Prostate gland (tissue), 2 donors: ENCODE measurements around the gene LRBA. TPM values are rescaled to one million over a fixed set of nuclear protein-coding genes. Genes with fewer than 3 reads are reported as not detected.

Experiments
- DNase-seq: peaks from one replicate; pipeline ENCODE4 v3.0.0-alpha.2; 2019; ENCODE audit warnings: low spot score
- H3K27ac ChIP-seq, 2 donors: fragments of 200-600 bp; sonication (generic); 2 replicates each; pipeline ENCODE4 v1.5.1; 2017 to 2019
- H3K27me3 ChIP-seq: fragments of 200-600 bp; sonication (generic); replicated peaks from 2 replicates; pipeline ENCODE4 v1.5.1; 2019; ENCODE audit not compliant: insufficient read depth
- H3K36me3 ChIP-seq, 2 donors: fragments of 200-600 bp; sonication (generic); 1 replicate in 1 of 2; 2 replicates in 1 of 2; pipeline versions ENCODE4 v1.5.1 to v1.8.1; 2017 to 2019
- H3K4me1 ChIP-seq: fragments of 200-600 bp; sonication (generic); replicated peaks from 2 replicates; pipeline ENCODE4 v1.5.1; 2019
- H3K4me3 ChIP-seq, 2 donors: fragments of 200-600 bp; sonication (generic); 2 replicates each; pipeline ENCODE4 v1.5.1; 2017 to 2019
- H3K9me3 ChIP-seq: fragments of 200-600 bp; sonication (generic); 2 replicates; pipeline ENCODE4 v1.5.1; 2017
- CTCF ChIP-seq, 4 experiments: fragments of 200-600 bp in 2 of 4; fragments of 450-650 bp in 2 of 4; sonication (generic) in 2 of 4; IDR thresholded peaks; 1 replicate in 3 of 4; 2 replicates in 1 of 4; pipeline ENCODE4 v1.5.1; 2016 to 2019; ENCODE audit warnings: antibody characterized with exemption in 4 of 4, mild to moderate bottlenecking in 2 of 4, moderate library complexity in 2 of 4
- POLR2A ChIP-seq: fragments of 450-650 bp; IDR thresholded peaks from one replicate; pipeline ENCODE4 v1.6.1; 2016; ENCODE audit warnings: antibody characterized with exemption, mild to moderate bottlenecking
- POLR2AphosphoS5 ChIP-seq: sonication (generic); formaldehyde crosslinking; IDR thresholded peaks from one replicate; pipeline ENCODE4 v1.6.1; 2017; ENCODE audit warnings: antibody characterized with exemption
- WGBS: methylation state at CpG from one replicate; pipeline ENCODE4 v1.1.5; 2018; 5-methylcytosine and 5-hydroxymethylcytosine counted together
- intact Hi-C: fragments of 100-400 bp; cut with DNase I; formaldehyde crosslinking; loops from one replicate; pipeline ENCODE4 v1.14.2; 2022
- total RNA-seq, 2 donors: library from RNA; depleted of rRNA; stranded (reverse); fragments of >200 nt; gene quantifications; one replicate each; pipeline ENCODE4 v1.1.0, GENCODE V29; 2016

The LRBA gene
- total RNA-seq, 2 donors from 2014 or later = 69.8 to 79.8 TPM

DNA sequence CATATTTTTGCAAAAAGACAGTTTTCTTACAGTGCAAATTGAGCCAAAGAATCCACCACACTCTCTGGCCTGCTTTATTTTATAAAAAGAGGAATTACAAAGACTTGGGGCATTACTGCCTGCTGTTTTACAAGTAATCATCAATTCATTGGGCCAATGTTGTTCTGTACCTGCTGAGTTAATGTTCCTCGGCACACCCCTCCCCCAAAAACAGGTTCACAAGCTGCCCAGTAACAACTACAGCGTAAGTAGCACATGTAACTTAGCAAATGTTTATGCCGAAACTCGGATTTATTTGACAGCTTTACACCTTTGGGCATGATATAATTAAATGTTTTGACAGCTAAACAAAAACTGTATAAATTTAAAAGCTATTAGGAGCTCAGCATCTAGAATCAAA, 647.8 kb downstream of the LRBA start:
- Histone ChIP-seq H3K27me3 (no peaks in the 10 kb centered on the region), H3K4me3 (no peak overlapping the region), H3K9me3 (no peaks in the 10 kb centered on the region), H3K36me3 (no peaks in the 10 kb centered on the region), H3K27ac (no peak overlapping the region), H3K4me1 (no peaks in the 10 kb centered on the region)
- no peak for TF ChIP-seq CTCF (IDR thresholded peaks at IDR 0.05)
- TF ChIP-seq POLR2AphosphoS5 = no peak
- no peak for TF ChIP-seq POLR2A
- no peak for DNase-seq
- intact Hi-C loops = no loop called here
- WGBS = 64% methylated on average over 4 of the region's 4 CpGs

GRCh38 chr4:150366487-150366999, 648.5 kb downstream of the LRBA start:
- no peak for DNase-seq
- intact Hi-C loops = no loop called here
- no peaks in the 10 kb centered on the region for H3K9me3 ChIP-seq
- H3K4me3 ChIP-seq = no peak overlapping the region
- H3K4me1 ChIP-seq = no peaks in the 10 kb centered on the region
- no peaks in the 10 kb centered on the region for H3K27me3 ChIP-seq
- no peak overlapping the region for H3K27ac ChIP-seq
- no peaks in the 10 kb centered on the region for H3K36me3 ChIP-seq
- TF ChIP-seq CTCF (IDR thresholded peaks at IDR 0.05) (no peak), POLR2AphosphoS5 (no peak), POLR2A (no peak)
- WGBS = 67% methylated on average over 2 of the region's 2 CpGs

DNA sequence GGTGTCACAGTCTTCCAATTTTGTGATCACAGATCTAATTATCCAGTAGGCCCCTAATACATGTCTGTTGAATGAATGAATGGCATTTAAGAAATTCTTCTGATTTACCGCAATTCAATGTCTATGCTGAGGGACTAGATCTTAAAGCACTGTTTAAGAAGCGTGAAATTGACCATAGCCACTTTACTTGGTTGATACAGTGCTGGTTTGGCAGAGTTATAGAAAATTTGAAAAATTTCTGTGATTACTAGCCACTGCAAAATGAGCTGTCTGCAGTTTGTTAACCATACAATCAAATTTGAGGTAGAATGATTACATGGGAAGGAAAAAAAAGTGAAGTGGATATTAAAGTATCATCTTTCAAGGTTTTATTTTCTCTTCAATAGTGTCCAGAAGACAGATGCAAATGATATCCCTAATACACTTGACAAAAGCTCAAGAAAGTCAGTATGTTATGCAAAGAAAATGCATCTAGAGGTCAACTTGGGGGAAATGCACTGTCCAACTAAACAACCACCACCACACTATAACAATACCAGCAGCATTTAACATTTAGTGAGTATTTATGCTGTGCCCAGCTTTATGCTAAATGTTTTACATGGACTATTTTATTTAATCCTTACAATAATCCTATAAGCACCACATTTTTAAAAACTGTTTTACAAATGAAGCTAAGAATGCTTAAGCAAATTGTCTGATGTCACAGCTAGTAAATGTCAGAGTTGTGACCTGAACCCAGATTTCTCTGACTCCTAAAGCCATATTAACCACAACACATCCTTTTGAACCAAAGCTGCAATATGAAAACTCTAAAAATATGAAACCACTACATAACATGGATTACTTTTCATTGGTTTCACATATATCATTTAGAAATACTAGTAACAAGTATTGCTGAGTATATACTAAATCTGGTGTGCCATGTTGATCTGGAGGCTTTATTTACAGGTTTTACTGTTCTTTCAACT, 651.1 kb downstream of the LRBA start:
- TF ChIP-seq CTCF (IDR thresholded peaks at IDR 0.05) = no peak
- TF ChIP-seq POLR2A = no peak
- TF ChIP-seq POLR2AphosphoS5 = no peak
- H3K27ac ChIP-seq = no peak overlapping the region
- no peak overlapping the region for H3K4me3 ChIP-seq
- no peaks in the 10 kb centered on the region for H3K36me3 ChIP-seq
- 50% methylated on average over 2 of the region's 2 CpGs for WGBS
- H3K4me1 ChIP-seq = no peaks in the 10 kb centered on the region
- H3K9me3 ChIP-seq = no peaks in the 10 kb centered on the region
- intact Hi-C loops = no loop called here
- no peak for DNase-seq
- H3K27me3 ChIP-seq = no peaks in the 10 kb centered on the region

- TF ChIP-seq POLR2A (no peak), CTCF (IDR thresholded peaks at IDR 0.05) (no peak), POLR2AphosphoS5 (no peak)
- no peak overlapping the region for H3K4me3 ChIP-seq
- intact Hi-C loops = no loop called here
These were observed 656.4 kb downstream of the LRBA start for GRCh38 chr4:150358691-150359090.

DNA sequence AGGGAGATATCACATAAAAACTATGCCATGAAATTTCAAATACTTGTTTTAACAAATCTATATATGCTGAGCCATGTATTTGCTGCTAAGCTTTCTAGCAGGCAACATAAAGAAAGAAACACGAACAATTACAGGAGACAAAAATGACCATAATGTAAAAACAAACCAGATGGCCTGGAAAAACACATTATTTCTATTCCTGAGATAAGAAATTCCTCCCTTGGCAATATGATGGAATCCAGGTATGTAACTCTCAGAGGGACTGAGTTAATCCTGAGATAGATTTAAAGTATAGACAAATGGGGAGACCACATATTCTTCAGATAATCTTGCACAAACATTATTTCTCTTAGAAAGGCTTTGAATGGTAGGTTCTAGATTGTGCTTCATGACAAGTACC, 657.3 kb downstream of the LRBA start:
- WGBS = 94% methylated on average over 1 of the region's 1 CpG

More at GRCh38 chr4:150358691-150359090, 656.4 kb downstream of the LRBA start:
- no peak for DNase-seq
- H3K4me1 ChIP-seq = no peaks in the 10 kb centered on the region
- H3K27ac ChIP-seq = no peak overlapping the region
- no peaks in the 10 kb centered on the region for H3K27me3 ChIP-seq
- no peaks in the 10 kb centered on the region for H3K9me3 ChIP-seq
- H3K36me3 ChIP-seq = no peaks in the 10 kb centered on the region

More for the DNA sequence above, 657.3 kb downstream of the LRBA start:
- Histone ChIP-seq H3K4me3 (no peak overlapping the region), H3K27me3 (no peaks in the 10 kb centered on the region), H3K27ac (no peak overlapping the region), H3K36me3 (no peaks in the 10 kb centered on the region), H3K9me3 (no peaks in the 10 kb centered on the region), H3K4me1 (no peaks in the 10 kb centered on the region)
- intact Hi-C loops = no loop called here
- DNase-seq = no peak
- no peak for TF ChIP-seq CTCF (IDR thresholded peaks at IDR 0.05)
- no peak for TF ChIP-seq POLR2AphosphoS5
- no peak for TF ChIP-seq POLR2A
